ENCODE data around the gene SUCO. TPM values are rescaled to one million over a fixed set of nuclear protein-coding genes. Genes with fewer than 3 reads are reported as not detected.
A peak's percentile ranks its signal among the peaks of the same experiment; 100 is the strongest.

The SUCO gene
- total RNA-seq, 1 experiment from 2014 or later, result 37.4 TPM

- TF ChIP-seq STAT6 (CRISPR knock-in tag; conservative IDR thresholded peaks at IDR 0.05; ENCODE audit: low read depth) (no peak), NFE2L1 (CRISPR knock-in tag; IDR thresholded peaks at IDR 0.05) (no peak), ZMAT4 (CRISPR knock-in tag; IDR thresholded peaks at IDR 0.05) (no peak)
Measured at GRCh38 chr1:172561252-172561651, 28.3 kb downstream of the SUCO start (continued).

GRCh38 chr1:172566196-172566997, 33.4 kb downstream of the SUCO start:
- peaks cover 18% of the 10 kb centered on the region for H3K9me3 Mint-ChIP-seq
- peak overlapping the region; percentile 15; the same call in 1 of the 2 replicates for H3K27ac Mint-ChIP-seq
- no peak overlapping the region for H3K4me3 Mint-ChIP-seq
- DNase-seq (ENCODE audit: low spot score) (no peak), ATAC-seq (peak; percentile 34; the same call in 1 of the 2 replicates)
- TF ChIP-seq SOX15 (CRISPR knock-in tag; IDR thresholded peaks at IDR 0.05) (no peak), SMAD3 (CRISPR knock-in tag; IDR thresholded peaks at IDR 0.05; ENCODE audit: borderline replicate concordance) (no peak), SMAD4 (CRISPR knock-in tag; IDR thresholded peaks at IDR 0.05) (no peak), FOXP1 (CRISPR knock-in tag; IDR thresholded peaks at IDR 0.05; ENCODE audit: borderline replicate concordance) (no peak), GABPB1 (CRISPR knock-in tag; IDR thresholded peaks at IDR 0.05) (no peak), STAT6 (CRISPR knock-in tag; conservative IDR thresholded peaks at IDR 0.05; ENCODE audit: low read depth) (no peak), PRRX2 (CRISPR knock-in tag; IDR thresholded peaks at IDR 0.05) (no peak), KAT7 (CRISPR knock-in tag; IDR thresholded peaks at IDR 0.05; ENCODE audit: borderline replicate concordance) (no peak), MYBL2 (CRISPR knock-in tag; IDR thresholded peaks at IDR 0.05) (no peak), MAX (CRISPR knock-in tag; IDR thresholded peaks at IDR 0.05) (no peak), E2F4 (CRISPR knock-in tag; IDR thresholded peaks at IDR 0.05; ENCODE audit: borderline replicate concordance, low read depth) (no peak), ATF3 (CRISPR knock-in tag; conservative IDR thresholded peaks at IDR 0.05) (no peak)
- POLR2A ChIA-PET, result no interaction called here
- CTCF ChIA-PET, result no interaction called here
- no peaks in the 10 kb centered on the region for H3K27me3 Mint-ChIP-seq (ENCODE audit: low read depth)
- H3K4me1 Mint-ChIP-seq, result peaks cover 10% of the 10 kb centered on the region
- H3K36me3 Mint-ChIP-seq, result peaks cover 75% of the 10 kb centered on the region

GRCh38 chr1:172567720-172568119, 34.8 kb downstream of the SUCO start:
- ATAC-seq (no peak), DNase-seq (ENCODE audit: low spot score) (no peak)
- ChIA-PET POLR2A (no interaction called here), CTCF (no interaction called here)
- H3K4me1 Mint-ChIP-seq, result peaks cover 8% of the 10 kb centered on the region
- H3K4me3 Mint-ChIP-seq, result no peak overlapping the region
- no peak for TF ChIP-seq ZNF219 (CRISPR knock-in tag; IDR thresholded peaks at IDR 0.05; ENCODE audit: borderline replicate concordance)
- TF ChIP-seq JAZF1 (CRISPR knock-in tag; IDR thresholded peaks at IDR 0.05), result no peak
- no peak for TF ChIP-seq AR (CRISPR knock-in tag; IDR thresholded peaks at IDR 0.05)
- TF ChIP-seq ATF3 (CRISPR knock-in tag; conservative IDR thresholded peaks at IDR 0.05), result no peak
- no peak for TF ChIP-seq SMAD3 (CRISPR knock-in tag; IDR thresholded peaks at IDR 0.05; ENCODE audit: borderline replicate concordance)
- no peak for TF ChIP-seq FOXK1 (CRISPR knock-in tag; IDR thresholded peaks at IDR 0.05)
- TF ChIP-seq TP53 (CRISPR knock-in tag; IDR thresholded peaks at IDR 0.05), result no peak
- no peak for TF ChIP-seq GTF2I (CRISPR knock-in tag; conservative IDR thresholded peaks at IDR 0.05)
- TF ChIP-seq USF2 (CRISPR knock-in tag; IDR thresholded peaks at IDR 0.05), result no peak
- H3K9me3 Mint-ChIP-seq, result peaks cover 18% of the 10 kb centered on the region
- H3K27ac Mint-ChIP-seq, result no peak overlapping the region
- no peaks in the 10 kb centered on the region for H3K27me3 Mint-ChIP-seq (ENCODE audit: low read depth)
- H3K36me3 Mint-ChIP-seq, result peaks cover 70% of the 10 kb centered on the region

Measured in WTC11 (cell line).